Kidney epithelial cell (primary cell): ENCODE data around the gene NR5A2. TPM values are rescaled to one million over a fixed set of nuclear protein-coding genes. Genes with fewer than 3 reads are reported as not detected.

ENCODE experiments used
- DNase-seq: peaks from one replicate; pipeline ENCODE4 v3.0.0-alpha.2; 2010; ENCODE audit warnings: low read depth
- H3K27me3 ChIP-seq: 2 replicates; pipeline ENCODE4 v1.6.0; 2011; ENCODE audit warnings: low read length; ENCODE audit not compliant: control insufficient read depth, insufficient read depth
- H3K36me3 ChIP-seq: 2 replicates; pipeline ENCODE4 v1.5.1; 2011; ENCODE audit warnings: low read length; ENCODE audit not compliant: control insufficient read depth, insufficient read depth
- H3K4me3 ChIP-seq: 2 replicates; pipeline ENCODE4 v1.5.1; 2011; ENCODE audit warnings: low read depth, mild to moderate bottlenecking, control low read depth, low read length
- total RNA-seq: library from RNA; depleted of rRNA; stranded (reverse); fragments of >200 nt; gene quantifications from 2 replicates; pipeline ENCODE4 v1.2.3, GENCODE V29; 2015
- TF ChIP-seq, protein P1 (sequence below): IDR thresholded peaks from 2 replicates; pipeline ENCODE4 v1.5.1; 2011; ENCODE audit warnings: mild to moderate bottlenecking, moderate library complexity, low read length, control low read depth, inconsistent platforms; ENCODE audit not compliant: insufficient read depth, poor library complexity, severe bottlenecking

The NR5A2 gene
- total RNA-seq, result not detected in 2 replicates

DNA sequence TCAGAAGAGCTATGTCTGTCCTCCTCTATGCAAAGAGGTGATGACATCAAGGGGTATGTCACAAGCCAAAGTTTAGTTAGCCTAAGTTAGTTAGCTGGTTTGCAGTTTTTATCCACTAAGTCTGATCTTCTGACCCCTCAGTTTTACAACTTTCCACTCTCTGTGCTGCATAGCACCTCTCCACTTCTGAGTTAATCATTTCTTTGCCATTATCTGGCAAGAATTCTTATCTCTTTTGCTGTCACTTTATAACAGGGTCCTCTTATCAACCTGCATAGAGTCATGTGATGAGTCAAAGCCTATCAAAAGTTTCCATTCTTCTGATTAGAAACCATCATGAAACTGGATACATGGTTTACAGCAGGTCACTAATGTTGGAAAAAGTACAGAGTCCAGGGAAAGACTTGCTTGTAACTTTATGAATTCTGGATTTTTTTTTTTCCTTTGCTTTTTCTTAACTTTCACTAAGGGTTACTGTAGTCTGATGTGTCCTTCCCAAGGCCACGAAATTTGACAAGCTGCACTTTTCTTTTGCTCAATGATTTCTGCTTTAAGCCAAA lies at the start of gene NR5A2:
Gene NR5A2, plus strand, starts transcription at position 447 of the 560 bp plus-strand sequence. CDS start 138 bp downstream, outside the sequence.
- no peaks in the 10 kb centered on the region for H3K36me3 ChIP-seq
- H3K4me3 ChIP-seq, result no peak within 1 kb of the TSS
- H3K27me3 ChIP-seq, result peaks cover 31% of the 10 kb centered on the region
- TF ChIP-seq, protein P1, sequence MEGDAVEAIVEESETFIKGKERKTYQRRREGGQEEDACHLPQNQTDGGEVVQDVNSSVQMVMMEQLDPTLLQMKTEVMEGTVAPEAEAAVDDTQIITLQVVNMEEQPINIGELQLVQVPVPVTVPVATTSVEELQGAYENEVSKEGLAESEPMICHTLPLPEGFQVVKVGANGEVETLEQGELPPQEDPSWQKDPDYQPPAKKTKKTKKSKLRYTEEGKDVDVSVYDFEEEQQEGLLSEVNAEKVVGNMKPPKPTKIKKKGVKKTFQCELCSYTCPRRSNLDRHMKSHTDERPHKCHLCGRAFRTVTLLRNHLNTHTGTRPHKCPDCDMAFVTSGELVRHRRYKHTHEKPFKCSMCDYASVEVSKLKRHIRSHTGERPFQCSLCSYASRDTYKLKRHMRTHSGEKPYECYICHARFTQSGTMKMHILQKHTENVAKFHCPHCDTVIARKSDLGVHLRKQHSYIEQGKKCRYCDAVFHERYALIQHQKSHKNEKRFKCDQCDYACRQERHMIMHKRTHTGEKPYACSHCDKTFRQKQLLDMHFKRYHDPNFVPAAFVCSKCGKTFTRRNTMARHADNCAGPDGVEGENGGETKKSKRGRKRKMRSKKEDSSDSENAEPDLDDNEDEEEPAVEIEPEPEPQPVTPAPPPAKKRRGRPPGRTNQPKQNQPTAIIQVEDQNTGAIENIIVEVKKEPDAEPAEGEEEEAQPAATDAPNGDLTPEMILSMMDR, result no peak
- no peak for DNase-seq

DNA sequence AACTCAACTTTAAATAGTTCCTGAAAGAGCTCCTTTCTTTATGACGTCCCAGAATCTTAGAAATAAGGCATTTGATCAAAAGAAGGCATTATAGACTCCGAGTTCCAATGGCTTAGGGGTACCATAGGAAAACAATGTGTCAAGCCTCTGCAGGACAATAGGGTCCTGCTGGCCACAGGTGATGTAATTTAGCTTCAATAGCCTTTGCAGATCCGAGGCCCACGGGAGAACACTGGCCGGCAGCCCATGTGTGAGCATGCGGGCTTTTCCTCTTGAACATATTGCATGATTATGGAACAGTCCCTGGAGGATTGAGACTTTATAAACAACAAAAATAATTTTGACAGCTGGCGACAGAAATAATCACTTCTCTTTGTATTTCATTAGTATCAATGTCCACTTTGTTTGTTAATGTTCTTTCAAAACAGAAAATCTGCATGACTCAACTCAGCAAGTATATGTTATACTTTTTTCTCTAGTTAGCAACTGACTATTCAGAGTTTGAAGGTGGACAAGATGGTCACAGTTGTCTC lies 49.0 kb upstream of the NR5A2 start:
- TF ChIP-seq, protein P1, result no peak
- no peak overlapping the region for H3K4me3 ChIP-seq
- DNase-seq, result no peak
- H3K36me3 ChIP-seq, result no peaks in the 10 kb centered on the region
- H3K27me3 ChIP-seq, result no peaks in the 10 kb centered on the region

DNA sequence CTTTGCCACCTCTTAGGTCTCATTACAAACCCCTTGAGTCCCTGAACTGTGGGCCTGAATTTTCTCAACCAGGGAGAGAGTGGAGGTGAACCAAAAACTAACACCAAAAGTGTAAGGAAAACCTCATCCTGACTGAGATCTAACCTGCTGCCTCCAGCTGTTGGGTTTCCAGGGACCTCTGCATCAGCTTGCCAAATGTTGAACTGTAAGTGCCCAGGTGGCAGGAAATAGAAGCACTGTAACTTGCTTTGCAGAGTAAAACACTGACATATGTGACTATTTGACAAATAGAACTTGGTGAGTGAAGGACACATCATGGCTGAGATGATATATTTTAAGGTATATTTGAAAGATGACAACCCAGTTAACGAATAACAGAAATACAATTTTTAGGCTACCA lies 48.4 kb upstream of the NR5A2 start:
- no peak for DNase-seq
- TF ChIP-seq, protein P1, result no peak
- Histone ChIP-seq H3K27me3 (no peaks in the 10 kb centered on the region), H3K36me3 (no peaks in the 10 kb centered on the region), H3K4me3 (no peak overlapping the region)

DNA sequence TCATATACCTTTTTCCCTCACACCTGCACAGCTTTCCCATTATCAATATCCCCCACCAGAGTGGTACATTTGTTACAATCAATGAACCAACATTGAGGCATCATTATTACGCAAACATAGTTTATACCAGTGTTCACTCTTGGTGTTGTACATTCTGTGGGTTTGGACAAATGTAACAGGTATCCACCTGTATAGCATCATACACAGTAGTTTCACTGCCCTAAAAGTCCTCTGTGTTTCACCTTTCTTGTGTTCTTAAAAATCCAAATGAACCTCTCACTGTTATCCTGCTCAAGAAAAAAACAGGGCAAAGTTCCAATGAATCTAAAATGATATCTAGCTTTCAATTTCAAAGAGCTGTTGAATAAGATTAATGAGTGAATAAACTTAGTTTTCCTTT lies 45.9 kb upstream of the NR5A2 start:
- TF ChIP-seq, protein P1, result no peak
- no peak overlapping the region for H3K4me3 ChIP-seq
- no peaks in the 10 kb centered on the region for H3K27me3 ChIP-seq
- DNase-seq, result no peak
- H3K36me3 ChIP-seq, result no peaks in the 10 kb centered on the region

DNA sequence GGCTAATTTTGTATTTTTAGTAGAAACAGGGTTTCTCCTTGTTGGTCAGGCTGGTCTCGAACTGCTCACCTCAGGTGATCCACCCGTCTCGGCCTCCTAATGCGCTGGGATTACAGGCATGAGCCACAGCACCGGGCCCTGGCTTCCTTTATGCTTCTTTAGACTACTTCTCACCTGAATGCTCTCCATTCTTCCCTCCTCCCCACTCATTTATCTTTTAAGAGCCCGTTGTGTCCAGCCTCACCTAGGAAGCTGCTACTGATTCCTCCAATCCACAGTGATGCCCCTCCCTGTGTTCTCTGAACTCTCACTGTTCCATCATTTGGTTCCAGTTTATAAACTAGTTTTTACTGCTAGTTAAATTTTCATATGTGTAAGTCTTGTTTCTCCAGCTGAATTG lies 44.9 kb upstream of the NR5A2 start:
- DNase-seq, result no peak
- Histone ChIP-seq H3K36me3 (no peaks in the 10 kb centered on the region), H3K27me3 (no peaks in the 10 kb centered on the region), H3K4me3 (no peak overlapping the region)
- TF ChIP-seq, protein P1, result no peak

DNA sequence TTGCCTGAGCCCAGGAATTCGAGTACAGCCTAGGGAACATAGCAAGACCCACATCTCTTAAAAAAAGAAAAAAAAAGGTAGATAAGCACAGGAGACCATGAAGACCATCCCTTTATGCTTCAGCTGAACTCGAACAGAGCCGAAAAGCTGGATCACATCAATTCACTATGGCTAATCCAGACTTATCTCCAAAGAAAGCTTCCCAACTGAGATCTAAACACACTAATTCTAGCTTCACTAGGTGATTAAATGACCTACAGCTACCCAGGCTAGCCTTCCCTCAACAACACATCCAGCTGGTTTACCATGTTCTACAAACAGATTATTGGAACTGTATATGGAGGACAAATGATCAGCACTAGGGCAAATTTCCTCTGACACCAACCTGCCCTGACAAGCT lies 44.0 kb upstream of the NR5A2 start:
- H3K36me3 ChIP-seq, result no peaks in the 10 kb centered on the region
- TF ChIP-seq, protein P1, result no peak
- DNase-seq, result no peak
- H3K4me3 ChIP-seq, result no peak overlapping the region
- H3K27me3 ChIP-seq, result no peaks in the 10 kb centered on the region
